ENCODE measurements around the gene COPS6. TPM values are rescaled to one million over a fixed set of nuclear protein-coding genes. Genes with fewer than 3 reads are reported as not detected.
A peak's percentile ranks its signal among the peaks of the same experiment; 100 is the strongest.

Gene COPS6
- total RNA-seq, 2 donors from 2014 or later, result 46.7 to 64.2 TPM

- Histone ChIP-seq H3K27ac (no peak overlapping the region), H3K4me1 (peaks cover 0 to 37% of the 10 kb centered on the region in 2 donors), H3K27me3 (no peaks in the 10 kb centered on the region), H3K36me3 (no peaks in the 10 kb centered on the region), H3K9me3 (no peaks in the 10 kb centered on the region), H3K4me3 (no peak overlapping the region)
- TF ChIP-seq CTCF (IDR thresholded peaks at IDR 0.05), result no peak
- no peak for DNase-seq (ENCODE audit: low spot score)
These were observed 33.8 kb downstream of the COPS6 start for GRCh38 chr7:100122568-100122967.

- Histone ChIP-seq H3K36me3 (no peaks in the 10 kb centered on the region), H3K4me3 (no peak overlapping the region), H3K27ac (no peak overlapping the region), H3K9me3 (no peaks in the 10 kb centered on the region), H3K27me3 (no peaks in the 10 kb centered on the region), H3K4me1 (peaks cover 0 to 37% of the 10 kb centered on the region in 2 donors)
- no peak for DNase-seq (ENCODE audit: low spot score)
- no peak for TF ChIP-seq CTCF (IDR thresholded peaks at IDR 0.05)
These were observed 35.8 kb downstream of the COPS6 start for GRCh38 chr7:100124301-100125230.

GRCh38 chr7:100126239-100126930, 37.6 kb downstream of the COPS6 start:
- no peak for TF ChIP-seq CTCF (IDR thresholded peaks at IDR 0.05)

GRCh38 chr7:100126931-100127865, 38.4 kb downstream of the COPS6 start, which contains the start of gene MBLAC1:
TSS of gene MBLAC1 (plus strand) at chr7:100126967. CDS start at chr7:100127396, 429 bp downstream.
- Histone ChIP-seq H3K27ac (peak within 1 kb of the TSS; percentile 95 to 97), H3K4me1 (peaks cover 0 to 34% of the 10 kb centered on the region in 2 donors), H3K36me3 (no peaks in the 10 kb centered on the region), H3K4me3 (peak within 1 kb of the TSS; percentile 88 to 94), H3K9me3 (no peaks in the 10 kb centered on the region), H3K27me3 (no peaks in the 10 kb centered on the region)
- TF ChIP-seq CTCF (IDR thresholded peaks at IDR 0.05), result no peak
- DNase-seq (ENCODE audit: low spot score), result peak; percentile 87

More at GRCh38 chr7:100126239-100126930, 37.6 kb downstream of the COPS6 start:
- H3K36me3 ChIP-seq, result no peaks in the 10 kb centered on the region
- H3K27me3 ChIP-seq, result no peaks in the 10 kb centered on the region
- no peaks in the 10 kb centered on the region for H3K9me3 ChIP-seq
- peaks cover 0 to 34% of the 10 kb centered on the region in 2 donors for H3K4me1 ChIP-seq
- no peak for DNase-seq (ENCODE audit: low spot score)
- peak overlapping the region; percentile 95 to 97 for H3K27ac ChIP-seq
- peak overlapping the region; percentile 88 to 94 for H3K4me3 ChIP-seq

Measured in right atrium auricular region (tissue), 2 donors.